Astrocyte (in vitro differentiated cells and primary cell): Measurements from ENCODE around the gene WARS2. TPM values are rescaled to one million over a fixed set of nuclear protein-coding genes. Genes with fewer than 3 reads are reported as not detected.

Experiments used
- DNase-seq: peaks from one replicate; pipeline ENCODE4 v3.0.0-alpha.2; 2010; ENCODE audit warnings: low read depth
- FAIRE-seq: peaks from 2 replicates; lab custom pipeline; 2011; peaks lifted over from hg19 to GRCh38; lab: Jason Lieb, UNC
- H2AFZ ChIP-seq: 2 replicates; pipeline ENCODE4 v1.6.0; 2012; ENCODE audit warnings: low read depth, low read length, inconsistent platforms
- H3K27ac ChIP-seq: 2 replicates; pipeline ENCODE4 v1.5.1; 2011; ENCODE audit warnings: low read depth, low read length, inconsistent platforms
- H3K27me3 ChIP-seq: 2 replicates; pipeline ENCODE4 v1.6.0; 2011; ENCODE audit warnings: low read length, inconsistent platforms; ENCODE audit not compliant: insufficient read depth
- H3K36me3 ChIP-seq: 2 replicates; pipeline ENCODE4 v1.5.1; 2011; ENCODE audit warnings: low read length, inconsistent platforms; ENCODE audit not compliant: insufficient read depth
- H3K4me1 ChIP-seq: 2 replicates; pipeline ENCODE4 v1.5.1; 2011; ENCODE audit warnings: low read length, inconsistent platforms; ENCODE audit not compliant: insufficient read depth
- H3K4me2 ChIP-seq: 2 replicates; pipeline ENCODE4 v1.6.0; 2012; ENCODE audit warnings: low read length, inconsistent platforms
- H3K4me3 ChIP-seq: 2 replicates; pipeline ENCODE4 v1.5.1; 2011; ENCODE audit warnings: low read depth, mild to moderate bottlenecking, low read length, inconsistent platforms; ENCODE audit not compliant: insufficient read depth
- H3K79me2 ChIP-seq: 2 replicates; pipeline ENCODE4 v1.6.0; 2012; ENCODE audit warnings: mild to moderate bottlenecking, low read length, inconsistent platforms; ENCODE audit not compliant: insufficient read depth
- H3K9ac ChIP-seq: 2 replicates; pipeline ENCODE4 v1.6.0; 2012; ENCODE audit warnings: mild to moderate bottlenecking, low read length, inconsistent platforms
- H3K9me3 ChIP-seq: 2 replicates; pipeline ENCODE4 v1.5.1; 2012; ENCODE audit warnings: low read depth, mild to moderate bottlenecking, low read length, inconsistent platforms; ENCODE audit not compliant: insufficient read depth
- H4K20me1 ChIP-seq: 2 replicates; pipeline ENCODE4 v1.6.0; 2012; ENCODE audit warnings: low read length, inconsistent platforms; ENCODE audit not compliant: insufficient read depth
- H3K27ac Mint-ChIP-seq: one replicate; pipeline ENCODE4 v1.8.0; 2021; ENCODE audit warnings: mild to moderate bottlenecking, mixed read lengths; ENCODE audit not compliant: unreplicated experiment
- H3K27me3 Mint-ChIP-seq: one replicate; pipeline ENCODE4 v1.8.0; 2021; ENCODE audit warnings: low read depth, mixed read lengths; ENCODE audit not compliant: unreplicated experiment
- H3K36me3 Mint-ChIP-seq: one replicate; pipeline ENCODE4 v1.8.0; 2021; ENCODE audit warnings: low read depth, mixed read lengths; ENCODE audit not compliant: unreplicated experiment
- H3K4me1 Mint-ChIP-seq: one replicate; pipeline ENCODE4 v1.8.0; 2021; ENCODE audit warnings: low read depth, mixed read lengths; ENCODE audit not compliant: unreplicated experiment
- H3K4me3 Mint-ChIP-seq: one replicate; pipeline ENCODE4 v1.8.0; 2021; ENCODE audit warnings: mild to moderate bottlenecking, moderate library complexity, mixed read lengths; ENCODE audit not compliant: unreplicated experiment
- H3K9me3 Mint-ChIP-seq: one replicate; pipeline ENCODE4 v1.8.0; 2021; ENCODE audit warnings: mild to moderate bottlenecking, mixed read lengths; ENCODE audit not compliant: unreplicated experiment
- CTCF ChIP-seq: IDR thresholded peaks from 2 replicates; pipeline ENCODE4 v1.5.1; 2011; ENCODE audit warnings: low read depth, mild to moderate bottlenecking, inconsistent platforms, low read length, moderate library complexity; ENCODE audit not compliant: insufficient read depth
- EZH2 ChIP-seq: IDR thresholded peaks from 2 replicates; pipeline ENCODE4 v1.6.1; 2012; ENCODE audit warnings: mild to moderate bottlenecking, low read length, inconsistent platforms; ENCODE audit not compliant: insufficient read depth
- total RNA-seq: library from RNA; stranded (reverse); gene quantifications from 2 replicates; pipeline ENCODE4 v1.2.1, GENCODE V29; 2021

The WARS2 gene
- total RNA-seq, 1 donor from 2014 or later: 10.5 TPM

GRCh38 chr1:119163396-119163795, 22.9 kb upstream of the WARS2 start:
- no peak for FAIRE-seq
- H3K36me3 ChIP-seq: no peaks in the 10 kb centered on the region

GRCh38 chr1:119160866-119161265, 20.4 kb upstream of the WARS2 start:
- H4K20me1 ChIP-seq: no peaks in the 10 kb centered on the region
- no peak for DNase-seq
- Mint-ChIP-seq H3K4me3 (no peak overlapping the region), H3K36me3 (peaks cover 25% of the 10 kb centered on the region), H3K27me3 (no peaks in the 10 kb centered on the region), H3K27ac (no peak overlapping the region), H3K4me1 (no peaks in the 10 kb centered on the region), H3K9me3 (peaks cover 10% of the 10 kb centered on the region)
- no peak overlapping the region for H3K4me2 ChIP-seq
- no peaks in the 10 kb centered on the region for H3K79me2 ChIP-seq
- no peak overlapping the region for H3K27ac ChIP-seq
- H3K4me1 ChIP-seq: no peaks in the 10 kb centered on the region
- H3K27me3 ChIP-seq: no peaks in the 10 kb centered on the region
- H3K9me3 ChIP-seq: no peaks in the 10 kb centered on the region
- peak; percentile 32 for FAIRE-seq
- TF ChIP-seq EZH2 (no peak), CTCF (no peak)
- no peak overlapping the region for H2AFZ ChIP-seq
- H3K4me3 ChIP-seq: no peak overlapping the region
- H3K36me3 ChIP-seq: peaks cover 2% of the 10 kb centered on the region
- H3K9ac ChIP-seq: no peak overlapping the region

More at GRCh38 chr1:119163396-119163795, 22.9 kb upstream of the WARS2 start:
- TF ChIP-seq CTCF (no peak), EZH2 (no peak)
- Mint-ChIP-seq H3K27me3 (no peaks in the 10 kb centered on the region), H3K9me3 (no peaks in the 10 kb centered on the region), H3K4me3 (no peak overlapping the region), H3K27ac (no peak overlapping the region), H3K36me3 (peaks cover 5% of the 10 kb centered on the region), H3K4me1 (no peaks in the 10 kb centered on the region)
- H3K4me1 ChIP-seq: no peaks in the 10 kb centered on the region
- no peak for DNase-seq
- no peak overlapping the region for H3K27ac ChIP-seq
- H3K4me3 ChIP-seq: no peak overlapping the region
- H3K4me2 ChIP-seq: no peak overlapping the region
- H3K9me3 ChIP-seq: no peaks in the 10 kb centered on the region
- H3K79me2 ChIP-seq: no peaks in the 10 kb centered on the region
- H2AFZ ChIP-seq: no peak overlapping the region
- no peak overlapping the region for H3K9ac ChIP-seq
- no peaks in the 10 kb centered on the region for H3K27me3 ChIP-seq
- no peaks in the 10 kb centered on the region for H4K20me1 ChIP-seq

DNA sequence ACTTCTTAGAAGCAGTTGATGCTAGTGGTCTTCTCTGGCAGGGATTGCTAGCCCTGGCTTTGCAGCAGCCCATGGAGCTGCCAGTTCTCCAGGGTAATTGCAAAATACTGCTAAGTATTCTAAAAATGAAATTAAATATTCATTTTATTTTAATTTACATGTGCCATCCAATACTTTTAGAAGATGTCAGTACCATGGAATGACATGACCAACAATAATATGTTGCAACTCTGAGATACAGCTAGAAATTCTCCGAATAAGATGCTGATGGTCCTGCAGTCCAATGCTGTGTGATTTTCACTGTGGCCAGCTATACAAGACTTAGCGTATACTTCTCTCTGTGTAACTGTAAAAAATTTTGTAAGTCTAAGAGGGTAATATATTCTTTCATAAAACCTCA, 20.0 kb upstream of the WARS2 start:
- no peaks in the 10 kb centered on the region for H3K27me3 ChIP-seq
- H3K4me1 ChIP-seq: no peaks in the 10 kb centered on the region
- no peak overlapping the region for H3K9ac ChIP-seq
- H3K9me3 ChIP-seq: no peaks in the 10 kb centered on the region
- H4K20me1 ChIP-seq: no peaks in the 10 kb centered on the region
- H3K4me2 ChIP-seq: no peak overlapping the region
- FAIRE-seq (no peak), DNase-seq (no peak)
- no peak overlapping the region for H2AFZ ChIP-seq
- H3K27ac ChIP-seq: no peak overlapping the region
- H3K79me2 ChIP-seq: no peaks in the 10 kb centered on the region
- Mint-ChIP-seq H3K27me3 (no peaks in the 10 kb centered on the region), H3K4me1 (no peaks in the 10 kb centered on the region), H3K27ac (no peak overlapping the region), H3K36me3 (peaks cover 30% of the 10 kb centered on the region), H3K9me3 (peaks cover 14% of the 10 kb centered on the region), H3K4me3 (no peak overlapping the region)
- TF ChIP-seq EZH2: no peak
- no peak for TF ChIP-seq CTCF
- peaks cover 2% of the 10 kb centered on the region for H3K36me3 ChIP-seq
- no peak overlapping the region for H3K4me3 ChIP-seq
